Stimulated activated CD8-positive, alpha-beta memory T cell treated with anti-CD3 and anti-CD28 coated beads, Interleukin-7, amount 100 ng/mL, for 1 hour (primary cell): ENCODE measurements around the gene GRIK3.
"Not testable (repeated sequence)": the region's sequence is repeated elsewhere in the genome, so short reads cannot be mapped to it uniquely, and the experiment has no call there.

Experiments used
- DNase-seq, 2 donors: peaks; one replicate each; pipeline ENCODE4 v3.0.0-alpha.2; 2020; ENCODE audit warnings: low read depth in 2 of 2

Gene GRIK3

DNA sequence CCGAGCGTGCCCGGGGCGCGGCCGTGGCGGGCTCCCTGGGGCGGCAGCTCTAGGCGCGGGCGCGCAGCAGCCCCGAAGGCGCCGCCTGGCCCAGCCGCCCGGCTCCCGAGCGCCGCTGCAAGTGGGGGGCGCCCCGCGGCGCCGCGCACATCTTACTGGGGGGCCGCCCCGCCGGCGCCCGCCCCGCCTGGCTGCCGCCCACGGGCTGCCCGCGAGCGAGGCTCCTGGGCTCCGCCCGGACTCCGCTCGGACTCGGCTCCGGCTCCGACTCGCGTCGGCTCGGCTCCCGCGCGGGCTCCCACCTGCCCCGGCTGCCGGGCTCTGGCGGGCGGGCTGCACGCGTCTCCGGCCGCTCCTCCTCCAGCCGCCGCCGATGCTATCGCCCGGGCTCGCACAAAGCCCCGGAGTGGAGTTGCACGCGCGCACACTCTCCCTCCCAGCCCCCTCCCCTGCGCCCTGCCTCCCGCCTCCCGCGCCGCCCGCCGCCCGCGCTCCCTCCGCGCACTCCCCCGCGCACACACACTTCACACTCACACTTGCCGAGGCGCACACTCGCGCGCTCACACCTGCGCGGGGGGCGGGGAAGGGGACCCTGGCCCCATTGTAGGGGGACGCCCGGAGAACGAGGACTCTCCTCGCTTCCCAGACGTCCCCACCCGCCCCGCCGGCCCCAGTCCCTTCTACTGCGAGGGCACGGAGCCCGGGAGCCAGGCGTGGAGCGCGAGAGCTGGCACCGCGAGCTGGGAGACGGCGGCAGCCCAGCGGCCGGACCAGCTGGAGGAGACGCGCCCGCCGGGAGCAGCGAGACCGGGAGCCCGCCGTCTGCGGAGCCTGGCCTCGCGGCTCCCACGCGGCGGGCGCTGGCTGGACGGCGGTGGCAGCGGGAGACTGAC is at the start of gene GRIK3:
TSS of gene GRIK3 (minus strand) at position 395 of the 893 bp plus-strand sequence. CDS start 407 bp downstream, outside the sequence.
- DNase-seq: no peak

DNA sequence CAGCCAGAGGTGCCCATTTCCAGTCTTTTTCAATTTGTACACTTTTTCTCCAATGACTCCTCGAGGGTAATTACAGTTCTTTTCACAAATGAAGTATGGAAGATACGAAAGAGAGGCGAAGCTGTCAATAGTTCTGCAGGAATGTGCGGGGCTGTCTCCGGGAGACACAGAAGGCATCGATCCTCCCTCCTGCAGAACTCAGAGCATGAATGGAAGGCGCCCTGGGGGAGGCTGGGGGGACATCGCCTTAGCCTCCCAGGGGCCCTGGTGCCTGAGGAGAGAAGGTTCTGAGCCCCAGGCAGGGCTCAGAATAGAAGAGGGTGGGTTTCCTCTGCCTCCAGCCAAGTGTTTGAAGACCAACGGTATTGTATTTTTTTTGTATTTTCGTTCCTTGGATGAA is 49.7 kb upstream of the GRIK3 start:
- DNase-seq: no peak

DNA sequence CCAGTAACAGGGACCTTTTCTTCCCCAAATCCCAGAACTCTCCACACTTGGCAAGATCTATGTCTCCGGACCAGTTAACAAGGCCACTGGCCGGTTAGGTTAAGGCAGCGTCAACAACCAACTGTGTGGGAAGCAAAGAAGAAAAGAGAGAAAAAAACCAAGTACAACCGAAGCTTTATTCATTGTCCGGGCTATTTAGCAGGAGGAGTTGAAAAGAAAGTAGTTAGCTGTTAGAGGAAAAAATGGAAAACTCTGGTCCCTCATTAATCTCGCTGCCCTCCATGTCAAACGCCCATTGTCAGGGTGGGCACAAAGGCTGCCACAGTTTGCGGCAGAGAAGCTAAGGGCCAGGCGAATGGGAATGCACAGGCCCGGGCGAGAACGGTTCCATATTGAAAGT is 49.3 kb upstream of the GRIK3 start:
- DNase-seq: no peak

DNA sequence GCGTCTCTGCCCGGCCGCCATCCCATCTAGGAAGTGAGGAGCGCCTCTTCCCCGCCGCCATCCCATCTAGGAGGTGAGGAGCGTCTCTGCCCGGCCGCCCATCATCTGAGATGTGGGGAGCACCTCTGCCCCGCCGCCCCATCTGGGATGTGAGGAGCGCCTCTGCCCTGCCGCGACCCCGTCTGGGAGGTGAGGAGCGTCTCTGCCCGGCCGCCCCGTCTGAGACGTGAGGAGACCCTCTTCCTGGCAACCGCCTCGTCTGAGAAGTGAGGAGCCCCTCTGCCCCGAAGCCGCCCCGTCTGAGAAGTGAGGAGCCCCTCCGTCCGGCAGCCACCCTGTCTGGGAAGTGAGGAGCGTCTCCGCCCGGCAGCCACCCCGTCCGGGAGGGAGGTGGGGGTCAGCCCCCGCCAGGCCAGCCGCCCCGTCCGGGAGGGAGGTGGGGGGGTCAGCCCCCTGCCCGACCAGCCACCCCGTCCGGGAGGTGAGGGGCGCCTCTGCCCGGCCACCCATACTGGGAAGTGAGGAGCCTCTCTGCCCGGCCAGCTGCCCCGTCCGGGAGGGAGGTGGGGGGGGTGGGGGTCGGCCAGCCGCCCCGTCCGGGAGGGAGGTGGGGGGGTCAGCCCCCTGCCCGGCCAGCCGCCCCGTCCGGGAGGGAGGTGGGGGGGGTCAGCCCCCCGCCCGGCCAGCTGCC is 46.1 kb upstream of the GRIK3 start:
- DNase-seq: not testable (repeated sequence)

- no peak for DNase-seq
Observed at GRCh38 chr1:37078866-37079265, 44.6 kb upstream of the GRIK3 start.

GRCh38 chr1:37076168-37076567 is 41.9 kb upstream of the GRIK3 start:
- DNase-seq: no peak

- no peak for DNase-seq
Observed at GRCh38 chr1:37073854-37074379, 39.6 kb upstream of the GRIK3 start.

DNA sequence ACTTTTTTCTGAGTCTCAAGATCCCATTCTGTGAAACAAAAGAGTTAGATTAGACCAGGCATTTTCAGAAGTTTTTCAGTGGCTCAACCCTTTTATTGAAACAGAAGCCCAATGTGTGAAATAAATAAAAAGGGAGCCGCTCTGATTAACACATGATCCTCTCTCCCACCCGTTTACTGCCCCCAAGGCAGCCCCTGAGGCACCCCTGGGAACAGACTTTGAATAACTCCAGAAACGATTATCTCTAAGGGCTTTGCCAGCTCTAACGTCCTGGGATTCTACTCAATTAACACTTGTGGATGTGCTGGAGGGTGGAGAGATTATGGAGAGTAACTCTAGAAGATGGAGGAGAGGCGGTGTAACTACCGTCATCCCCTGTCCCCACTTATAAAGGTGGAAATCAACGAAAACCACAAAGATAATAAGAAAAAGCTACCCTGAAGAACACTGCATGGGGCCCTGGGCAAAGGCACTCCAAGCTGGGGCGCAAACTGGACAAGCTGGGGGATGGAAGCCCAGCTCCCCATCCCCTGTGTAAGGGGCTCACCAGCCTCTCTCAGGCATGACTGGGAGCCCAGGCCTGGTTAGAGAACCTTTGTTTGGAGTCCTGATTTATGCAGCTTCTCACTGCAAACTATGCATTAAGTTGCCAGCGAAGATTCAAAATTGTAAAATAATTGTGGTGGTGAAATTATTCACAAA is 39.0 kb upstream of the GRIK3 start:
- no peak for DNase-seq

DNA sequence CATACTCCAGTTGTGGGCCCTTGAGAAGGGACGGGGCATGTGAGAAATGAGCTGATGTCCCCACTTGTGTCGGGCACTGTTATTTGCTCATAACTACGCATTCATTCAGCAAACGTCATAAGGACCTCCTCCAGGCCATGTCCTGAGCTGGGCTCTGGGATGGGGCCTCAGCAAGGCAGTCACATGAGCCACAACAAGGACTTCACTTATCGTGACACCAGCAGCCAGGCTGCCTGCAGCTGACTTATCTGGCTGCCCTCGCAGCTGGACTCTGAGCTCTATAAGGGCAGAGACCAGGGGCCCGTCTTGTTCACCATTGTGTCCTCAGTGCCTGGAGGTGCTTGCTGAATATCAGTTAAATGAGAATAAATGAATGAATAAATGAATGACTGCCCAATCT is 37.5 kb upstream of the GRIK3 start:
- no peak for DNase-seq

GRCh38 chr1:37070126-37070525 is 35.8 kb upstream of the GRIK3 start:
- DNase-seq: no peak

DNA sequence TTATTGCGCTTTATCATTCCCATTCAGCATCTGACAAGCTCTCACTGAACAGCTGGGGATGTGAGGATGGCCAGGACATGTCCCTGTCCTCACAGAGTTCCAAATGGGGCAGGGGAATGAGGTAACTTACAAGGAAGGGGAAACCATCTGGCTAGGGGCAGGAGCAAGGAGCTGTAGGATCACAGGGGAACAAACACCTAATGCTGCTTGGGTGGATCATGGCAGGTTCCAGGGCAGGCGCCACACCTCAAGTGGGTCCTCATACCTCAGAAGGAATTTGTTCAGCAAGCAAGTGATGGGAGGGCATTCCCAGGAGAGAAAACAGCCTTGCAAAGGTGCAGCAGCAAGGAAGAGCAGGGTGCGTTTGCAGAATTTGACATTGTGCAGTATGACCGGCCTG is 35.1 kb upstream of the GRIK3 start:
- no peak for DNase-seq

GRCh38 chr1:37068897-37069296 is 34.6 kb upstream of the GRIK3 start:
- no peak for DNase-seq

- no peak for DNase-seq
Observed at GRCh38 chr1:37068260-37068659, 33.9 kb upstream of the GRIK3 start.

- DNase-seq: no peak
Observed at GRCh38 chr1:37064039-37064438, 29.7 kb upstream of the GRIK3 start.

DNA sequence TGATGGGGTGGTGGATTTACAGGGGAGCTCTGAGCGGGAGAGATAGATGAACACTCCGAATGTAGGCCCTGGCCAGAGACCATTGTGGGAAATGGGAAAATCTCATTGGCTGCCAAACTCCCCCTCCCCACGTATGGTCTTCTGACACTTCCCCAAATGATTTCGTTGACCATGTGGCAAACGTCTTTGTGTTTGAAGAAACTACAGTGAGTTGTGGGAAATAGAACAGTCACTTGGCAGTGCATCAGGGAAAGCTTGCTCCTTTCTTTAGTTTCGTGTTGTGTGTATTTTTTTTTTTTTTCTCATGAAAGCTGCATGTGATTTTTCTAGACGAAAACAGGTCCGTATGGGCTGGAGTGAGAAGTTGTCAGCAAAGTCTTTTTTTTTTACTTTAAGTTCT is 25.0 kb upstream of the GRIK3 start:
- no peak for DNase-seq

GRCh38 chr1:37058424-37058988 is 24.2 kb upstream of the GRIK3 start:
- no peak for DNase-seq

GRCh38 chr1:37056325-37056724 is 22.0 kb upstream of the GRIK3 start:
- DNase-seq: no peak

DNA sequence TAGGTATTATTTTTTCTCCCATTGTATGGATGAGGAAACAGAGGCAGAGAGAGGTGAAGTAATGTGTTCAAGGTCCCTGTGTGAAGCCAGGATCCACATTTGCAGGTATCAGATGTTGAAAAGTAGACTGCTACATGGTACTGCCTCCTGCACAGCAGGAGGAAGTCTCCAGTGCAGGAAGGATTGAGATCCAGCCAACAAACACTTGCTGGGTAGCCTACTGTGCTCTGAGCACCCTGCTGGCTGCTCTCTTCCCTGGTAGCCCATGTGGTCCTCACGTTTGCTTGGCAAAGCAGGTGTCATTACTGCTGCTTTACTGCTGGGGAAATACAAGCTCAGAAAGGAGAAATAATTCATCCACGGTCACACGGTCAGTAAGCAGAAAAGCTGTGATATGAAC is 21.3 kb upstream of the GRIK3 start:
- no peak for DNase-seq

DNA sequence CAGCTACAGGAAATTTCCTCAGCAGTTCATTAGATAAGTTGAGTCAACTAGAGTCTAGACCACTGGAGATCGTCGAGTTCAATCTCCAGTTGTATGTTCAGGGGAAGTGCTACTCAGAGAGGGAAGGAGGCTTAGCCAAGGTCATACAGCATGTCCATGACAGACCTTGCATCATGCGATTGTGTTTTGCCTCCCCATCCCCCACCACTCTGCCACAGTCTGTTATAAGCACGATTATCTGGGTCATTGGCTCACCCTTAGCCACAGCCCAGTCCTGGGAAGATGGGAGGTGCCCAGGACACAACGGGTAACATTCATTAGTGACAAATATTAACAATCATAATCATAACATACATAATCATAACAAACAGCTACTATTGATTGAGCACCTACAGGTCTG is 18.9 kb upstream of the GRIK3 start:
- no peak for DNase-seq

DNA sequence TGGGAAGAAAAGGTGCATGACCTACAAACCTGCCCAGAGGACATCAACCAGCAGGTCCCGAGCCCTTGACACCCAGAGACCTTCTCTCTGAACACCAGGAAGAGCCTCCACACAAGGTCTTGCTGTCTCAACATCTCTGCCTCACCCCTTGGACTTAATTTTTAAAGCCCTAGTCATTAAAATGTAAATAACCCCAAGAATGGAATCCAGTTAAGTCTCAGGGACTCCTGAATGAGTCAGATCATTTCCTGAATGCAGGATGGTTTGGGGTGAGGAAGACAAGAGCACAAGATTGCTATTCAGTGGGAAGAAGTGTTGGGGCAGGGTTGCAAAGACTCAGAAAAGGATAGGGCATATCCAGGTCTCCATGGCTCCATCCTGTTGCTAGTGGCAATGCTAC is 17.8 kb upstream of the GRIK3 start:
- no peak for DNase-seq

- DNase-seq: no peak
Observed at GRCh38 chr1:37051346-37051745, 17.0 kb upstream of the GRIK3 start.

- no peak for DNase-seq
Observed at GRCh38 chr1:37047542-37047941, 13.2 kb upstream of the GRIK3 start.
